Neural cell (in vitro differentiated cells): ENCODE results near the gene EPS8. TPM values are rescaled to one million over a fixed set of nuclear protein-coding genes. Genes with fewer than 3 reads are reported as not detected.

Experiments used
- H2AFZ ChIP-seq: fragments of 200-600, 300-800 bp; sonication (generic), shearing (Covaris generic); 2 replicates; pipeline ENCODE4 v1.6.0; 2014; ENCODE audit warnings: low read depth, mild to moderate bottlenecking, antibody characterized with exemption, low read length, moderate library complexity
- H3F3A ChIP-seq: fragments of 200-600 bp; shearing (Covaris generic); 2 replicates; pipeline ENCODE4 v1.6.1; 2016; ENCODE audit warnings: mild to moderate bottlenecking, moderate library complexity, mixed read lengths, antibody characterized with exemption, low read length; ENCODE audit not compliant: insufficient read depth, poor library complexity, severe bottlenecking
- H3K27ac ChIP-seq: fragments of 200-600, 300-800 bp; sonication (generic), shearing (Covaris generic); 2 replicates; pipeline ENCODE4 v1.5.1; 2014; ENCODE audit warnings: mild to moderate bottlenecking, low read length, moderate library complexity
- H3K27me3 ChIP-seq: fragments of 300-800, 200-600 bp; sonication (generic), shearing (Covaris generic); 2 replicates; pipeline ENCODE4 v1.6.0; 2014; ENCODE audit warnings: mild to moderate bottlenecking, low read depth, low read length, moderate library complexity; ENCODE audit not compliant: insufficient read depth
- H3K36me3 ChIP-seq: fragments of 300-800, 200-600 bp; sonication (generic), shearing (Covaris generic); 2 replicates; pipeline ENCODE4 v1.5.1; 2014; ENCODE audit warnings: mild to moderate bottlenecking, antibody characterized with exemption, low read length, moderate library complexity; ENCODE audit not compliant: insufficient read depth
- H3K4me2 ChIP-seq: fragments of 300-800, 200-600 bp; sonication (generic), shearing (Covaris generic); 2 replicates; pipeline ENCODE4 v1.6.0; 2014; ENCODE audit warnings: mild to moderate bottlenecking, low read length
- H3K4me3 ChIP-seq: fragments of 300-800, 200-600 bp; sonication (generic), shearing (Covaris generic); 2 replicates; pipeline ENCODE4 v1.5.1; 2014; ENCODE audit warnings: mild to moderate bottlenecking, low read length, moderate library complexity
- H3K79me2 ChIP-seq: fragments of 200-600 bp; shearing (Covaris generic); replicated peaks from 2 replicates; pipeline ENCODE4 v1.6.0; 2014; ENCODE audit warnings: mild to moderate bottlenecking, low read length, moderate library complexity; ENCODE audit not compliant: insufficient read depth
- H3K9ac ChIP-seq: fragments of 300-800, 200-600 bp; sonication (generic), shearing (Covaris generic); 2 replicates; pipeline ENCODE4 v1.6.1; 2016; ENCODE audit warnings: mild to moderate bottlenecking, low read length, mixed read lengths
- H3K9me2 ChIP-seq: fragments of 200-600 bp; shearing (Covaris generic); 2 replicates; pipeline ENCODE4 v1.6.1; 2016; ENCODE audit warnings: mild to moderate bottlenecking, low read length, mixed read lengths; ENCODE audit not compliant: insufficient read depth
- H3K9me3 ChIP-seq: fragments of 200-600, 300-800 bp; sonication (generic), shearing (Covaris generic); 2 replicates; pipeline ENCODE4 v1.6.1; 2016; ENCODE audit warnings: mild to moderate bottlenecking, mixed run types, low read length, moderate library complexity, mixed read lengths
- H4K20me1 ChIP-seq: fragments of 200-600 bp; shearing (Covaris generic); 2 replicates; pipeline ENCODE4 v1.6.1; 2016; ENCODE audit warnings: mild to moderate bottlenecking, mixed run types; ENCODE audit not compliant: insufficient read depth
- EP300 ChIP-seq: fragments of 450-650 bp; conservative IDR thresholded peaks from 2 replicates; pipeline ENCODE4 v1.6.1; 2014; ENCODE audit warnings: antibody characterized with exemption, mild to moderate bottlenecking, moderate library complexity; ENCODE audit not compliant: poor library complexity, severe bottlenecking
- EZH2 ChIP-seq: fragments of 200-600, 300-800 bp; shearing (Covaris generic), sonication (generic); IDR thresholded peaks from 2 replicates; pipeline ENCODE4 v1.6.1; 2014; ENCODE audit warnings: antibody characterized with exemption, low read length, borderline replicate concordance, mild to moderate bottlenecking; ENCODE audit not compliant: insufficient read depth, poor library complexity, severe bottlenecking
- MXI1 ChIP-seq: fragments of 450-650 bp; conservative IDR thresholded peaks from 2 replicates; pipeline ENCODE4 v1.6.1; 2014; ENCODE audit warnings: antibody characterized with exemption, mild to moderate bottlenecking; ENCODE audit not compliant: poor library complexity, severe bottlenecking
- POLR2AphosphoS5 ChIP-seq: IDR thresholded peaks from 2 replicates; pipeline ENCODE4 v1.6.1; 2012
- RAD21 ChIP-seq: fragments of 450-650 bp; conservative IDR thresholded peaks from 2 replicates; pipeline ENCODE4 v1.6.1; 2014; ENCODE audit warnings: antibody characterized with exemption, mild to moderate bottlenecking, moderate library complexity
- SMC3 ChIP-seq: fragments of 450-650 bp; conservative IDR thresholded peaks from 2 replicates; pipeline ENCODE4 v1.6.1; 2014; ENCODE audit warnings: antibody characterized with exemption, mild to moderate bottlenecking, moderate library complexity; ENCODE audit not compliant: poor library complexity
- TAF1 ChIP-seq: IDR thresholded peaks from 2 replicates; pipeline ENCODE4 v1.6.1; 2012; ENCODE audit warnings: low read depth
- polyA plus RNA-seq: library from polyadenylated mRNA; depleted of rRNA; stranded (reverse); fragments of >200 nt; gene quantifications from 2 replicates; pipeline ENCODE4 v1.2.3, GENCODE V29; 2014
- TF ChIP-seq, protein P1 (sequence below): IDR thresholded peaks from 2 replicates; pipeline ENCODE4 v1.6.1; 2012; ENCODE audit warnings: borderline replicate concordance
- TF ChIP-seq, protein P2 (sequence below): fragments of 450-650 bp; IDR thresholded peaks from 2 replicates; pipeline ENCODE4 v1.5.1; 2014; ENCODE audit warnings: antibody characterized with exemption, mild to moderate bottlenecking, moderate library complexity; ENCODE audit not compliant: poor library complexity, severe bottlenecking

The EPS8 gene
- polyA plus RNA-seq, 1 donor from 2014 or later: 12.2 TPM

DNA sequence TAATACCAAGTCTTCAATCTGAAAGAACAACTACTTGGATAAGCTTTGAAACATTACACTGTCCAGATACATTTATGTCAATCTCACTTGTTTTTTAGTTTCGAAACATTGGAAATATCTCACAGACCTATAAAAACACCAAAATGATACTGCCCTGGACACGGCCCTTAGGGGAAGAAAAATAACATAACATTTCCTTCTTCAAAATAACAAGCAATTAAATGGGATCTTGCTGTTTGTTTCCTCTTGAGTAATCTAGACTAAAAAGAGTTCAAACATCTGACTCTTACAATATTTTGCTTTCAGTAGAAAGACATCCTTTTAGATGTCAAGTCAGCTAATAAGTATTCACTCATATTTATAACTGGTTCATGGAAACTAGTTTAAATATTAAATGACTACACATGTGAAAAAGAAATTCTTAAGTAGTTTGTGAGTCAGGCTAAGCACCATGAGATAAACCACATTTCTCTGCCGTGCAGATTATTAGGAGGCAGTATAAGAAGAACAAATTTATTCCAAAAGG is 87.5 kb downstream of the EPS8 start:
- Histone ChIP-seq H2AFZ (no peak overlapping the region), H3K9me2 (no peaks in the 10 kb centered on the region), H3K9me3 (no peaks in the 10 kb centered on the region), H4K20me1 (no peaks in the 10 kb centered on the region), H3K4me3 (no peak overlapping the region), H3K9ac (no peak overlapping the region), H3K27me3 (no peaks in the 10 kb centered on the region), H3K36me3 (no peaks in the 10 kb centered on the region), H3K4me2 (no peak overlapping the region), H3F3A (no peaks in the 10 kb centered on the region), H3K27ac (no peak overlapping the region), H3K79me2 (no peaks in the 10 kb centered on the region)
- TF ChIP-seq SMC3 (no peak), RAD21 (no peak), EZH2 (no peak), MXI1 (no peak)
- TF ChIP-seq, protein P1, sequence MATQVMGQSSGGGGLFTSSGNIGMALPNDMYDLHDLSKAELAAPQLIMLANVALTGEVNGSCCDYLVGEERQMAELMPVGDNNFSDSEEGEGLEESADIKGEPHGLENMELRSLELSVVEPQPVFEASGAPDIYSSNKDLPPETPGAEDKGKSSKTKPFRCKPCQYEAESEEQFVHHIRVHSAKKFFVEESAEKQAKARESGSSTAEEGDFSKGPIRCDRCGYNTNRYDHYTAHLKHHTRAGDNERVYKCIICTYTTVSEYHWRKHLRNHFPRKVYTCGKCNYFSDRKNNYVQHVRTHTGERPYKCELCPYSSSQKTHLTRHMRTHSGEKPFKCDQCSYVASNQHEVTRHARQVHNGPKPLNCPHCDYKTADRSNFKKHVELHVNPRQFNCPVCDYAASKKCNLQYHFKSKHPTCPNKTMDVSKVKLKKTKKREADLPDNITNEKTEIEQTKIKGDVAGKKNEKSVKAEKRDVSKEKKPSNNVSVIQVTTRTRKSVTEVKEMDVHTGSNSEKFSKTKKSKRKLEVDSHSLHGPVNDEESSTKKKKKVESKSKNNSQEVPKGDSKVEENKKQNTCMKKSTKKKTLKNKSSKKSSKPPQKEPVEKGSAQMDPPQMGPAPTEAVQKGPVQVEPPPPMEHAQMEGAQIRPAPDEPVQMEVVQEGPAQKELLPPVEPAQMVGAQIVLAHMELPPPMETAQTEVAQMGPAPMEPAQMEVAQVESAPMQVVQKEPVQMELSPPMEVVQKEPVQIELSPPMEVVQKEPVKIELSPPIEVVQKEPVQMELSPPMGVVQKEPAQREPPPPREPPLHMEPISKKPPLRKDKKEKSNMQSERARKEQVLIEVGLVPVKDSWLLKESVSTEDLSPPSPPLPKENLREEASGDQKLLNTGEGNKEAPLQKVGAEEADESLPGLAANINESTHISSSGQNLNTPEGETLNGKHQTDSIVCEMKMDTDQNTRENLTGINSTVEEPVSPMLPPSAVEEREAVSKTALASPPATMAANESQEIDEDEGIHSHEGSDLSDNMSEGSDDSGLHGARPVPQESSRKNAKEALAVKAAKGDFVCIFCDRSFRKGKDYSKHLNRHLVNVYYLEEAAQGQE: no peak

DNA sequence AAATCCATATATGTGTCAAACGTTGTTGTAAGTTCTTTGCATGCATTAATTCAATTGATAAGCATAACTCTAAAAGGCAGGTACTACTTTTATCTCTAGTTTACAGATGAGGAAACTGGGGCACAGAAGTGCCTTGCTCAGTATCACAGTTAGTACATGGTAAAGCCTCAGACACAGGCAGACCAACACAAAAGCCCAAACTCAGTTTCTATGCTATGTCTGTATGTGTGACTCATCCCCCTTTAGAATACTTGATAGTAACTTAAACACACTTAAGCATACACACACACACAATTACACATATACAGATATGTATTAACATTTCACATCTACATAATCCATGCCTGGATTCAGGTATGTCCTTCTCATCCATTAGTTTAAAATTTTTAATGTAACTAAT is 88.0 kb downstream of the EPS8 start:
- no peak for TF ChIP-seq SMC3
- TF ChIP-seq, protein P1: no peak
- TF ChIP-seq RAD21: no peak
- no peak for TF ChIP-seq EP300
- TF ChIP-seq EZH2: no peak
- TF ChIP-seq MXI1: no peak
- TF ChIP-seq, protein P2, sequence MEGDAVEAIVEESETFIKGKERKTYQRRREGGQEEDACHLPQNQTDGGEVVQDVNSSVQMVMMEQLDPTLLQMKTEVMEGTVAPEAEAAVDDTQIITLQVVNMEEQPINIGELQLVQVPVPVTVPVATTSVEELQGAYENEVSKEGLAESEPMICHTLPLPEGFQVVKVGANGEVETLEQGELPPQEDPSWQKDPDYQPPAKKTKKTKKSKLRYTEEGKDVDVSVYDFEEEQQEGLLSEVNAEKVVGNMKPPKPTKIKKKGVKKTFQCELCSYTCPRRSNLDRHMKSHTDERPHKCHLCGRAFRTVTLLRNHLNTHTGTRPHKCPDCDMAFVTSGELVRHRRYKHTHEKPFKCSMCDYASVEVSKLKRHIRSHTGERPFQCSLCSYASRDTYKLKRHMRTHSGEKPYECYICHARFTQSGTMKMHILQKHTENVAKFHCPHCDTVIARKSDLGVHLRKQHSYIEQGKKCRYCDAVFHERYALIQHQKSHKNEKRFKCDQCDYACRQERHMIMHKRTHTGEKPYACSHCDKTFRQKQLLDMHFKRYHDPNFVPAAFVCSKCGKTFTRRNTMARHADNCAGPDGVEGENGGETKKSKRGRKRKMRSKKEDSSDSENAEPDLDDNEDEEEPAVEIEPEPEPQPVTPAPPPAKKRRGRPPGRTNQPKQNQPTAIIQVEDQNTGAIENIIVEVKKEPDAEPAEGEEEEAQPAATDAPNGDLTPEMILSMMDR: no peak
- TF ChIP-seq POLR2AphosphoS5: no peak
- TF ChIP-seq TAF1: no peak
- Histone ChIP-seq H3K27ac (no peak overlapping the region), H3K4me2 (no peak overlapping the region)

More for the DNA sequence above, 88.0 kb downstream of the EPS8 start:
- Histone ChIP-seq H3K27me3 (no peaks in the 10 kb centered on the region), H3K79me2 (no peaks in the 10 kb centered on the region), H3F3A (no peaks in the 10 kb centered on the region), H3K9me3 (no peaks in the 10 kb centered on the region), H3K9me2 (no peaks in the 10 kb centered on the region), H2AFZ (no peak overlapping the region), H4K20me1 (no peaks in the 10 kb centered on the region), H3K4me3 (no peak overlapping the region), H3K9ac (no peak overlapping the region), H3K36me3 (no peaks in the 10 kb centered on the region)
